Measurements from ENCODE around the gene MLLT3. TPM values are rescaled to one million over a fixed set of nuclear protein-coding genes. Genes with fewer than 3 reads are reported as not detected.
A peak's percentile ranks its signal among the peaks of the same experiment; 100 is the strongest.

Gene MLLT3
- polyA plus RNA-seq, 1 experiment: 32.5 TPM

GRCh38 chr9:20302197-20302596, 320.1 kb downstream of the MLLT3 start:
- POLR2A ChIA-PET: no interaction called here
- DNase-seq (ENCODE audit: low read depth, low spot score): no peak
- CTCF ChIA-PET: no interaction called here

GRCh38 chr9:20300430-20301115, 321.7 kb downstream of the MLLT3 start:
- Histone ChIP-seq H3K4me3 (ENCODE audit: low read depth, low read length) (no peak overlapping the region), H3K27ac (ENCODE audit: low read depth, low read length) (no peak overlapping the region), H3K9me3 (ENCODE audit: control insufficient read depth, insufficient read depth, low read length) (no peaks in the 10 kb centered on the region), H3K27me3 (ENCODE audit: control insufficient read depth, insufficient read depth, low read length) (no peaks in the 10 kb centered on the region)
- DNase-seq (ENCODE audit: low read depth, low spot score): no peak
- CTCF ChIA-PET: no interaction called here
- POLR2A ChIA-PET: interaction anchor here (0.6 kb wide), 1 partner anchor 322 kb away, joined by 3 read pairs; the partner anchor contains the start of gene MLLT3
- no peak for TF ChIP-seq CTCF (IDR thresholded peaks at IDR 0.05; ENCODE audit: low read depth, low read length)

More at GRCh38 chr9:20302197-20302596, 320.1 kb downstream of the MLLT3 start:
- H3K27me3 ChIP-seq (ENCODE audit: control insufficient read depth, insufficient read depth, low read length): no peaks in the 10 kb centered on the region
- no peak overlapping the region for H3K27ac ChIP-seq (ENCODE audit: low read depth, low read length)
- TF ChIP-seq CTCF (IDR thresholded peaks at IDR 0.05; ENCODE audit: low read depth, low read length): no peak
- no peaks in the 10 kb centered on the region for H3K9me3 ChIP-seq (ENCODE audit: control insufficient read depth, insufficient read depth, low read length)
- H3K4me3 ChIP-seq (ENCODE audit: low read depth, low read length): no peak overlapping the region

GRCh38 chr9:20297646-20298084, 324.6 kb downstream of the MLLT3 start:
- TF ChIP-seq CTCF (IDR thresholded peaks at IDR 0.05; ENCODE audit: low read depth, low read length): no peak
- no peaks in the 10 kb centered on the region for H3K9me3 ChIP-seq (ENCODE audit: control insufficient read depth, insufficient read depth, low read length)
- CTCF ChIA-PET: no interaction called here
- peak overlapping the region; percentile 59 for H3K27ac ChIP-seq (ENCODE audit: low read depth, low read length)
- no peak overlapping the region for H3K4me3 ChIP-seq (ENCODE audit: low read depth, low read length)
- POLR2A ChIA-PET: no interaction called here
- peak; percentile 68 for DNase-seq (ENCODE audit: low read depth, low spot score)
- H3K27me3 ChIP-seq (ENCODE audit: control insufficient read depth, insufficient read depth, low read length): no peaks in the 10 kb centered on the region

- POLR2A ChIA-PET: no interaction called here
- no peak for DNase-seq (ENCODE audit: low read depth, low spot score)
- Histone ChIP-seq H3K27ac (ENCODE audit: low read depth, low read length) (no peak overlapping the region), H3K27me3 (ENCODE audit: control insufficient read depth, insufficient read depth, low read length) (no peaks in the 10 kb centered on the region), H3K4me3 (ENCODE audit: low read depth, low read length) (no peak overlapping the region), H3K9me3 (ENCODE audit: control insufficient read depth, insufficient read depth, low read length) (no peaks in the 10 kb centered on the region)
- CTCF ChIA-PET: no interaction called here
- no peak for TF ChIP-seq CTCF (IDR thresholded peaks at IDR 0.05; ENCODE audit: low read depth, low read length)
Measured at GRCh38 chr9:20295555-20295954, 326.7 kb downstream of the MLLT3 start.

GRCh38 chr9:20294046-20294750, 328.1 kb downstream of the MLLT3 start:
- POLR2A ChIA-PET: no interaction called here
- DNase-seq (ENCODE audit: low read depth, low spot score): no peak
- Histone ChIP-seq H3K4me3 (ENCODE audit: low read depth, low read length) (no peak overlapping the region), H3K27ac (ENCODE audit: low read depth, low read length) (no peak overlapping the region), H3K9me3 (ENCODE audit: control insufficient read depth, insufficient read depth, low read length) (no peaks in the 10 kb centered on the region), H3K27me3 (ENCODE audit: control insufficient read depth, insufficient read depth, low read length) (no peaks in the 10 kb centered on the region)
- TF ChIP-seq CTCF (IDR thresholded peaks at IDR 0.05; ENCODE audit: low read depth, low read length): no peak
- CTCF ChIA-PET: no interaction called here

Data from AG04450 (cell line).